NCI-H187 (cell line): Measurements from ENCODE around the gene SERBP1.
"Not testable (repeated sequence)": the region's sequence is repeated elsewhere in the genome, so short reads cannot be mapped to it uniquely, and the experiment has no call there.

Experiments used
- DNase-seq, 2 experiments: peaks; one replicate each; lab custom pipeline; 2025; lab: John Stamatoyannopoulos, UW

The SERBP1 gene

GRCh38 chr1:67405473-67406245, 24.5 kb downstream of the SERBP1 start:
- no peak for DNase-seq

GRCh38 chr1:67404212-67404620, 26.0 kb downstream of the SERBP1 start:
- DNase-seq = no peak

GRCh38 chr1:67401443-67401842, 28.8 kb downstream of the SERBP1 start:
- DNase-seq = no peak

- DNase-seq = not testable (repeated sequence)
These were observed 30.0 kb downstream of the SERBP1 start for GRCh38 chr1:67400029-67400786.

GRCh38 chr1:67399199-67399993, 30.8 kb downstream of the SERBP1 start:
- DNase-seq = no peak

- no peak for DNase-seq
These were observed 35.7 kb downstream of the SERBP1 start for GRCh38 chr1:67394548-67394947.

GRCh38 chr1:67393737-67394136, 36.5 kb downstream of the SERBP1 start:
- no peak for DNase-seq

GRCh38 chr1:67393240-67393639, 37.0 kb downstream of the SERBP1 start:
- no peak for DNase-seq

- no peak for DNase-seq
These were observed 39.9 kb downstream of the SERBP1 start for GRCh38 chr1:67390041-67390887.

GRCh38 chr1:67383999-67384638, 46.1 kb downstream of the SERBP1 start:
- DNase-seq = no peak

GRCh38 chr1:67382292-67382691, 47.9 kb downstream of the SERBP1 start:
- no peak for DNase-seq

- DNase-seq = no peak
These were observed 49.0 kb downstream of the SERBP1 start for GRCh38 chr1:67381154-67381553.

GRCh38 chr1:67377253-67377652, 52.9 kb downstream of the SERBP1 start:
- DNase-seq = no peak

- DNase-seq = no peak
These were observed 53.8 kb downstream of the SERBP1 start for GRCh38 chr1:67376381-67376780.

- DNase-seq = no peak
These were observed 57.3 kb downstream of the SERBP1 start for GRCh38 chr1:67372898-67373297.

- DNase-seq = no peak
These were observed 58.1 kb downstream of the SERBP1 start for GRCh38 chr1:67372136-67372535.

- DNase-seq = no peak
These were observed 58.5 kb downstream of the SERBP1 start for GRCh38 chr1:67371681-67372080.

GRCh38 chr1:67371043-67371442, 59.2 kb downstream of the SERBP1 start:
- DNase-seq = no peak

GRCh38 chr1:67368046-67368514, 62.1 kb downstream of the SERBP1 start:
- DNase-seq = no peak

- no peak for DNase-seq
These were observed 62.7 kb downstream of the SERBP1 start for GRCh38 chr1:67367370-67368045.
